Mononuclear cell (primary cell): ENCODE results near the gene NETO1. TPM values are rescaled to one million over a fixed set of nuclear protein-coding genes. Genes with fewer than 3 reads are reported as not detected.

Experiments used
- H3K27me3 ChIP-seq: 2 replicates; pipeline ENCODE4 v1.6.0; 2011; ENCODE audit warnings: low read length, control low read depth; ENCODE audit not compliant: insufficient read depth
- H3K4me1 ChIP-seq: 2 replicates; pipeline ENCODE4 v1.5.1; 2011; ENCODE audit warnings: mild to moderate bottlenecking, low read length, control low read depth; ENCODE audit not compliant: insufficient read depth
- H3K4me3 ChIP-seq: 2 replicates; pipeline ENCODE4 v1.5.1; 2011; ENCODE audit warnings: mild to moderate bottlenecking, low read length, moderate library complexity
- H3K9me3 ChIP-seq: 2 replicates; pipeline ENCODE4 v1.5.1; 2011; ENCODE audit warnings: low read depth, mild to moderate bottlenecking, control low read depth, low read length
- total RNA-seq: library from RNA; depleted of rRNA; stranded (reverse); fragments of >200 nt; gene quantifications from one replicate; pipeline ENCODE4 v1.2.3, GENCODE V29; 2012

The NETO1 gene
- total RNA-seq, 1 donor, result 1.5 TPM

- Histone ChIP-seq H3K4me3 (no peak overlapping the region), H3K27me3 (no peaks in the 10 kb centered on the region), H3K9me3 (no peaks in the 10 kb centered on the region)
Observed at GRCh38 chr18:72720116-72720515, 147.7 kb downstream of the NETO1 start.

GRCh38 chr18:72704202-72704601 lies 163.6 kb downstream of the NETO1 start:
- no peak overlapping the region for H3K4me3 ChIP-seq
- H3K4me1 ChIP-seq, result no peaks in the 10 kb centered on the region
- no peaks in the 10 kb centered on the region for H3K27me3 ChIP-seq
- H3K9me3 ChIP-seq, result no peaks in the 10 kb centered on the region

More at GRCh38 chr18:72720116-72720515, 147.7 kb downstream of the NETO1 start:
- no peaks in the 10 kb centered on the region for H3K4me1 ChIP-seq

- no peaks in the 10 kb centered on the region for H3K4me1 ChIP-seq
- H3K9me3 ChIP-seq, result no peaks in the 10 kb centered on the region
- no peak overlapping the region for H3K4me3 ChIP-seq
- no peaks in the 10 kb centered on the region for H3K27me3 ChIP-seq
Observed at GRCh38 chr18:72700961-72701710, 166.7 kb downstream of the NETO1 start.

- no peak overlapping the region for H3K4me3 ChIP-seq
- no peaks in the 10 kb centered on the region for H3K9me3 ChIP-seq
- H3K27me3 ChIP-seq, result no peaks in the 10 kb centered on the region
- H3K4me1 ChIP-seq, result no peaks in the 10 kb centered on the region
Observed at GRCh38 chr18:72697706-72698105, 170.1 kb downstream of the NETO1 start.

GRCh38 chr18:72692595-72692994 lies 175.2 kb downstream of the NETO1 start:
- Histone ChIP-seq H3K4me1 (no peaks in the 10 kb centered on the region), H3K9me3 (no peaks in the 10 kb centered on the region), H3K4me3 (no peak overlapping the region), H3K27me3 (no peaks in the 10 kb centered on the region)
